Effector memory CD4-positive, alpha-beta T cell (primary cell): ENCODE results near the gene TLL2.

Experiments used
- DNase-seq, 3 donors: peaks; one replicate each; pipeline ENCODE4 v3.0.0-alpha.2; 2020
- H3K27ac ChIP-seq: 2 replicates; pipeline ENCODE4 v1.7.0; 2013; ENCODE audit warnings: mild to moderate bottlenecking, low read length, moderate library complexity; ENCODE audit not compliant: insufficient read depth, poor library complexity, severe bottlenecking
- H3K27me3 ChIP-seq: replicated peaks from 2 replicates; pipeline ENCODE4 v1.7.0; 2013; ENCODE audit warnings: mild to moderate bottlenecking, low read length; ENCODE audit not compliant: insufficient read depth, control insufficient read depth, poor library complexity, severe bottlenecking
- H3K36me3 ChIP-seq: 2 replicates; pipeline ENCODE4 v1.7.0; 2013; ENCODE audit warnings: mild to moderate bottlenecking, low read length, moderate library complexity; ENCODE audit not compliant: control insufficient read depth, insufficient read depth
- H3K4me1 ChIP-seq: 2 replicates; pipeline ENCODE4 v1.7.0; 2013; ENCODE audit warnings: low read length, mild to moderate bottlenecking; ENCODE audit not compliant: control insufficient read depth, insufficient read depth, poor library complexity, severe bottlenecking
- H3K4me3 ChIP-seq: 2 replicates; pipeline ENCODE4 v1.7.0; 2013; ENCODE audit warnings: low read length, low read depth, mild to moderate bottlenecking; ENCODE audit not compliant: insufficient read depth, poor library complexity, severe bottlenecking
- H3K9me3 ChIP-seq: 2 replicates; pipeline ENCODE4 v1.7.0; 2013; ENCODE audit warnings: mild to moderate bottlenecking, low read length, moderate library complexity; ENCODE audit not compliant: control insufficient read depth

Gene TLL2

GRCh38 chr10:96431211-96431970, 82.3 kb downstream of the TLL2 start:
- H3K36me3 ChIP-seq, result no peaks in the 10 kb centered on the region
- peaks cover 3% of the 10 kb centered on the region for H3K27me3 ChIP-seq
- no peak overlapping the region for H3K4me3 ChIP-seq
- H3K9me3 ChIP-seq, result no peaks in the 10 kb centered on the region
- no peaks in the 10 kb centered on the region for H3K4me1 ChIP-seq
- no peak for DNase-seq
- no peak overlapping the region for H3K27ac ChIP-seq

- Histone ChIP-seq H3K4me1 (no peaks in the 10 kb centered on the region), H3K27me3 (peaks cover 3% of the 10 kb centered on the region), H3K27ac (no peak overlapping the region), H3K9me3 (no peaks in the 10 kb centered on the region), H3K36me3 (no peaks in the 10 kb centered on the region), H3K4me3 (no peak overlapping the region)
- no peak for DNase-seq
These were observed 86.4 kb downstream of the TLL2 start for GRCh38 chr10:96427291-96427690.

- H3K36me3 ChIP-seq, result no peaks in the 10 kb centered on the region
- no peaks in the 10 kb centered on the region for H3K9me3 ChIP-seq
- H3K27me3 ChIP-seq, result peaks cover 4% of the 10 kb centered on the region
- no peak for DNase-seq
- no peaks in the 10 kb centered on the region for H3K4me1 ChIP-seq
- no peak overlapping the region for H3K4me3 ChIP-seq
- no peak overlapping the region for H3K27ac ChIP-seq
These were observed 91.2 kb downstream of the TLL2 start for GRCh38 chr10:96422525-96422924.

GRCh38 chr10:96421995-96422394, 91.7 kb downstream of the TLL2 start:
- H3K4me1 ChIP-seq, result no peaks in the 10 kb centered on the region
- no peak overlapping the region for H3K4me3 ChIP-seq
- no peak for DNase-seq
- H3K9me3 ChIP-seq, result no peaks in the 10 kb centered on the region
- H3K36me3 ChIP-seq, result no peaks in the 10 kb centered on the region
- H3K27me3 ChIP-seq, result peaks cover 4% of the 10 kb centered on the region
- H3K27ac ChIP-seq, result no peak overlapping the region

GRCh38 chr10:96420228-96421009, 93.3 kb downstream of the TLL2 start:
- no peaks in the 10 kb centered on the region for H3K9me3 ChIP-seq

GRCh38 chr10:96419351-96419750, 94.4 kb downstream of the TLL2 start:
- DNase-seq, result no peak
- no peak overlapping the region for H3K27ac ChIP-seq

More at GRCh38 chr10:96420228-96421009, 93.3 kb downstream of the TLL2 start:
- no peak for DNase-seq
- Histone ChIP-seq H3K27ac (no peak overlapping the region), H3K27me3 (peaks cover 4% of the 10 kb centered on the region), H3K4me1 (no peaks in the 10 kb centered on the region), H3K4me3 (no peak overlapping the region), H3K36me3 (no peaks in the 10 kb centered on the region)

GRCh38 chr10:96418582-96418981, 95.1 kb downstream of the TLL2 start:
- Histone ChIP-seq H3K4me3 (no peak overlapping the region), H3K27me3 (peaks cover 4% of the 10 kb centered on the region), H3K36me3 (no peaks in the 10 kb centered on the region), H3K9me3 (no peaks in the 10 kb centered on the region), H3K27ac (no peak overlapping the region), H3K4me1 (no peaks in the 10 kb centered on the region)
- DNase-seq, result no peak

More at GRCh38 chr10:96419351-96419750, 94.4 kb downstream of the TLL2 start:
- Histone ChIP-seq H3K27me3 (peaks cover 4% of the 10 kb centered on the region), H3K4me1 (no peaks in the 10 kb centered on the region), H3K4me3 (no peak overlapping the region), H3K9me3 (no peaks in the 10 kb centered on the region), H3K36me3 (no peaks in the 10 kb centered on the region)

GRCh38 chr10:96417441-96417840, 96.3 kb downstream of the TLL2 start:
- Histone ChIP-seq H3K27me3 (peaks cover 4% of the 10 kb centered on the region), H3K4me3 (no peak overlapping the region), H3K27ac (no peak overlapping the region), H3K4me1 (no peaks in the 10 kb centered on the region), H3K36me3 (no peaks in the 10 kb centered on the region), H3K9me3 (no peaks in the 10 kb centered on the region)
- DNase-seq, result no peak

- Histone ChIP-seq H3K4me3 (no peak overlapping the region), H3K27ac (no peak overlapping the region), H3K9me3 (no peaks in the 10 kb centered on the region), H3K36me3 (no peaks in the 10 kb centered on the region), H3K27me3 (peaks cover 7% of the 10 kb centered on the region), H3K4me1 (no peaks in the 10 kb centered on the region)
- DNase-seq, result no peak
These were observed 97.1 kb downstream of the TLL2 start for GRCh38 chr10:96416643-96417042.

GRCh38 chr10:96415891-96416554, 97.7 kb downstream of the TLL2 start:
- no peaks in the 10 kb centered on the region for H3K4me1 ChIP-seq

More at GRCh38 chr10:96415891-96416554, 97.7 kb downstream of the TLL2 start:
- Histone ChIP-seq H3K27ac (no peak overlapping the region), H3K9me3 (no peaks in the 10 kb centered on the region), H3K36me3 (no peaks in the 10 kb centered on the region), H3K27me3 (peaks cover 7% of the 10 kb centered on the region), H3K4me3 (no peak overlapping the region)
- no peak for DNase-seq
